ENCODE measurements around the gene MARCHF7.
"Not testable (repeated sequence)": the region's sequence is repeated elsewhere in the genome, so short reads cannot be mapped to it uniquely, and the experiment has no call there.

The MARCHF7 gene

GRCh38 chr2:159720676-159721075, 8.4 kb downstream of the MARCHF7 start:
- DNase-seq: no peak

GRCh38 chr2:159722580-159722979, 10.3 kb downstream of the MARCHF7 start:
- DNase-seq: no peak

- not testable (repeated sequence) for DNase-seq
These were observed 12.7 kb downstream of the MARCHF7 start for GRCh38 chr2:159724795-159725572.

GRCh38 chr2:159725713-159726112, 13.4 kb downstream of the MARCHF7 start:
- DNase-seq: no peak

- DNase-seq: no peak
These were observed 16.3 kb downstream of the MARCHF7 start for GRCh38 chr2:159728629-159729028.

DNA sequence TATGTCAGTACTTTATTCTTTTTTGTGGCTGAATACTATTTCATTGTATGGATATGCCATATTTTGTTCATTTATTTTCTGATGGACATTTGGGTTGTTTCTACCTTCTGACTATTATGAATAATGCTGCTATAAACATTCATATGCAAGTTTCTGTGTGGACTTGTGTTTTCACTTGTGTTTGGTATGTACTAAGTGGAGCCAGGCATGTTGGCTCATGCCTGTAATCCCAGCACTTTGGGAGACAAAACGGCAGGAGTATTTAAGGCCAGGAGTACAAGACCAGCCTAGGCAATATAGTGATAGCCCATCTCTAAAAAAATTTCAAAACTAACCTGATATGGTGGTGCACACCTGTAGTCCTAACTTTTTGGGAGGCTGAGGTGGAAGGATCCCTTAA, 23.3 kb downstream of the MARCHF7 start:
- DNase-seq: no peak

DNA sequence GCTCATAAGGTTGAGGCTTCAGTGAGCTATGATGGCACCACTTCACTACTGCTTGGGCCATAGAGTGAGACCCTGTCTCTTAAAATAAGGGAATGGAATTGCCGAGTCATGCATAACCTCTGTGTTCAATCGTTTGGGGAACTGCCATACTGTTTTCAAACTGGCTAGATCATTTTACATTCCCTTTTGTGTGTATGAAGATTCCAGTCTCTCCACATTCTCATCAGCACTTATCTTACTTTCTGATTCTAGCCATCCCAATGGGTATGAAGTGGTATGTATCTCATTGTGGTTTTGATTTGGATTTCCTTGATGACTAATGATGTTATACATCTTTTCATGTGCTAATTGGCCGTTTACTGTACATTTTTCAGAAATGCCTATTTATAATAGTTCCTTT, 23.7 kb downstream of the MARCHF7 start:
- DNase-seq: no peak

DNA sequence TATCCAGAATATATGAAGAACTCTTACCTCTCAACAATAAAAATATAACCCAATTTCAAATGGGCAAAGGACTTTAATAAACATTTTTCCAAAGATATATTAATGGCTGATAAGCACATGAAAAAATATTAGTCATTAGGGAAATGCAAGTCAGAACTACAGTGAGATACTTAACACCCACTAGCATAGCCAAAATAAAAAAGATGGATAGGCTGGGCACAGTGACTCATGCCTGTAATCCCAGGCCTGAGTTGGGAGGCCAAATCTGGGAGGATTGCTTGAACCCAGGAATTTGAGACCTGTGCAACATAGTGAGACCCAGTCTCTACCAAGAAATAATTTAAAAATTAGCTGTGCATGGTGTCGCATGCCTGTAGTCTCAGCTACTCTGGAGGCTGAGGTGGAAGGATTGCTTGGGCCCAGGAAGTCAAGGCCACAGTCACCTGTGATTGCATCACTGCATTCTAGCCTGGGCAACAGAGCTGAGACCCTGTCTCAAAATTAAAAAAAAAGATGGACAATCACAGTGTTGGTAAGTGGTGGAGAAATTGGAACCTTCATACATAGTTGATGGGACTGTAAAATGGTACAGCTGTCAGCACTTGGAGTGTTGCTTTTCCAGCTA, 25.1 kb downstream of the MARCHF7 start:
- DNase-seq: no peak

DNA sequence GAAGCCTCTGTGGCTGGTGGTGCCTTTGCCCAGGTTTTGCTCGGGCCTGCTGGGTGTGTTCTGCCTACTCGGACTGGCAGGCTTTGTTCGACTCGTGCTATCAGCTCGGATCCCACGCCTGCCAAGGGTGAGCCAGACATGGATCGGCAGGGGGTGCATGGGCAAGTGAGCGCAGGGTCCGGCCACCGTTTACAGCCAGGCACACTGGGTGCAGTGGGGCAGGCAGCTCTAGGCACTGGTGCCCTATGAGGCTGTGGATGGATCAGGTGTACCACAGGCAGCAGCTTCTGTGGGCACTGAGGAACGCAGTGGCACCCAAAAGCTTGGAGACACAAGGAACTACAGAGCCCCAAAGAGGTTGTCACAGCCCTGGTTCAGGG, 25.6 kb downstream of the MARCHF7 start:
- no peak for DNase-seq

- DNase-seq: no peak
These were observed 26.4 kb downstream of the MARCHF7 start for GRCh38 chr2:159738509-159739390.

- DNase-seq: no peak
These were observed 30.5 kb downstream of the MARCHF7 start for GRCh38 chr2:159742846-159743245.

DNA sequence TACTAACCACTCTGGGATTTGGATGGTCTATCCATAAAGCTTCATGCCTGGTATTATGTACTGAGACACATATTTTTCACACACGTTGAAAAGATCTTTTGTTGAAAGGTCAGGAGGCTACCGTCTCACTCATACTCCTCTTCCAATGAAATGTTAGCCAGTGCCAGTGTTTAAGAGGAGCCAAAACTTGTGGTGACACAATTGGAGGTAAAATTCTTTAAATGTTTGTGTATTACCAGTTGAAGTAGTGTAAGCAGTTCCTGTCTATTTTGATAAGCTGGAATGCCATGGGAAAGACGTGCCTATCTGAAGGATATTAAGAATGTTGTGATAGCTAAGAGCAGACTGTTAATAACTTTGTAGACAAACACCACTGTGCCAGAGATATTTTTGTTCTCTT, 32.1 kb downstream of the MARCHF7 start:
- no peak for DNase-seq

- not testable (repeated sequence) for DNase-seq
These were observed 32.9 kb downstream of the MARCHF7 start for GRCh38 chr2:159745237-159745636.

- no peak for DNase-seq
These were observed 35.8 kb downstream of the MARCHF7 start for GRCh38 chr2:159748089-159748488.

GRCh38 chr2:159750873-159751272, 38.6 kb downstream of the MARCHF7 start:
- no peak for DNase-seq

- DNase-seq: no peak
These were observed 41.5 kb downstream of the MARCHF7 start for GRCh38 chr2:159753797-159754196.

- DNase-seq: no peak
These were observed 42.7 kb downstream of the MARCHF7 start for GRCh38 chr2:159755014-159755413.

DNA sequence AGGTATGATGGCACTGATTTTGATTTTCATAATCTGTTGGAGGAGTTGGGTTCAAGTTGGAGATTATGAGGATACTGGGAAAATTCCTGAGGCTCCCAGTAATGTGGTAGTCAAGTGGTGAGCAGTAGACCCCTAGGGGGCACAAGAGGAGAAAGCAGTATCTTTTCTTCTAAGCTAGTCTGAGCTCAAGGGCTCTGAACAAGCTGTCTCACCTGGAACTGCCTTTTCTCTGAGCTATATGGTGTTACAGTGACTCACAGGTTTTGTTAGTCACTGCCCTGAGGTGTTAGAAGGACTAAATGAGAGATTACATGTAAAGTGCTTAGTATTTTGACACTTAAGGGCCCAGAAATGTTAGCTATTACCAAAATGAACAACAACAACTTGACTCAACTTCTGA, 43.5 kb downstream of the MARCHF7 start:
- DNase-seq: peak; percentile 33

DNA sequence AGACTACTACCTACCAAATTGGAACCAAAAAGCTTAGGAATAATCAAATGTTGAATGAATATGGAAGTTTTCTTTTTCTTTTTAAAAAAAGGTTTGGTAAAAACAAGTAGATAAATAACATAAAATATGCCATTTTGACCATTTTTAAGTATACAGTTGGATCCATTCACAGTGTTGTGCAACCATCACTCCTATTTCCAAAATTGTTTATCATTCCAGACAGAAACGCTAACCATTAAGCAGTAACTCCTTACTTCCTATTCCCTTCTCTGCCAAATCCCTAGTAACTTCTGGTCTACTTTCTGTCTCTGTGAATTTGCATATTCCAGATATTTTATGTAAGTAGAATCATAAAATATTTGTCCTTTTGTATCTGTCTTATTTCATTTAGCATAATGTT, 45.9 kb downstream of the MARCHF7 start:
- no peak for DNase-seq

GRCh38 chr2:159758686-159759085, 46.4 kb downstream of the MARCHF7 start:
- DNase-seq: no peak

DNA sequence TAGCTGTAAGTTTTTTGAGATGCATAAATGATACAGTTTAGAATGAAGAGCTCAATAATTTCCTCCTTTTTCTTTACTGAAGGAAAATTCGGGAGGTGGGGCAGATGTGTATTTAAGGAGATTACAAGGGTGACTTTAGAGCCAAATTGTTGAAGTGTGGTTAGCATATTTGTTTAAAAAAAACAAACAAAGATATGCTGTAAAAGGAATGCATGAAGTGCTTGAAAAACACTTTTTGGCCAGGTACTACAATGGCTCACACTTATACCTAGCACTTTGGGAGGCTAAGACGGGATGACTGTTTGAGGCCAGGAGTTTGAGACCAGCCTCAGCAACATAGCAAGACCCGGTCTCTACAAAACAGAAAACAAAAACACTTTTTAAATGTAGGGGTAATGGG, 47.3 kb downstream of the MARCHF7 start:
- no peak for DNase-seq

GRCh38 chr2:159760326-159760725, 48.0 kb downstream of the MARCHF7 start:
- DNase-seq: no peak

- no peak for DNase-seq
These were observed 49.8 kb downstream of the MARCHF7 start for GRCh38 chr2:159762075-159762474.

All from stimulated activated CD4-positive, alpha-beta T cell treated with anti-CD3 and anti-CD28 coated beads, Interleukin-4, amount 100 ng/mL, for 24 hours (primary cell).